ENCODE measurements around the gene DERL3.

DERL3 gene

DNA sequence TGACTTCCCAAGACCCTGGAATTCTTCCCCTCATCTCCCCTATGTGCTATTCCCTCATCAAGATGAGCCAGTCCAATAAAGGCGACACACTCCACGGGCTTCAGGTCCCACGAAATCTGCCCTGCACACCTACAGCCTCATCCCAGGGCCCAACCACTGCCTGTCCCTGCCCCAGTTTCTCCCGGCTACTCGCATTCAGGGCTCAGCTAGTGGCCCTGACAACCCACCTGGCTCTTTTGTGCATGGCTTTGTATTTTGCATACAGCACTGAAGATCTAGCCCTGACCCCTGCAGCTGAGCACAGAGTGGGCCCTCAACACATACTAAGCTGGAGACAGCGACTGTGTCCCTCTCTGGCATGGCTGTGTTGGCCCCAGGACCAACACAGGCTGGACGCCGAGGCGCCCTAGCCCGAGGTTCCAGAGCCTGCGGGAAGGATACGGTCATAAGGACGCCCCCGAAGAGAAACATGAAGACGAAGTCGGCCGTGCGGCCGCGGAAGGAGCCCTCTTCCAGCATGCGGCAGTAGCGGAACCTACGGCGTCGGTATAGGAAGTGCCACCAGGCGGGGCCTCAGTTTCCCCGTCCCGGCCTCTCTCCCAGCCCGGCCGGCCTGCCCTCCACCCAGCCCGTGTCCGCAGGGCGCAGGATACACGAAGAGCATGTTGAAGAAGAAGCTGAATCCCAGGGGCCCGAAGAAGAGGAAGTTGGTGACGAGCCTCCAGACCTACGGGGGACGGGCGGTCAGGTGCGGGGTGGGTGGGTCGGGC lies 710 bp downstream of the DERL3 start (continued):
- TF ChIP-seq, protein P1, sequence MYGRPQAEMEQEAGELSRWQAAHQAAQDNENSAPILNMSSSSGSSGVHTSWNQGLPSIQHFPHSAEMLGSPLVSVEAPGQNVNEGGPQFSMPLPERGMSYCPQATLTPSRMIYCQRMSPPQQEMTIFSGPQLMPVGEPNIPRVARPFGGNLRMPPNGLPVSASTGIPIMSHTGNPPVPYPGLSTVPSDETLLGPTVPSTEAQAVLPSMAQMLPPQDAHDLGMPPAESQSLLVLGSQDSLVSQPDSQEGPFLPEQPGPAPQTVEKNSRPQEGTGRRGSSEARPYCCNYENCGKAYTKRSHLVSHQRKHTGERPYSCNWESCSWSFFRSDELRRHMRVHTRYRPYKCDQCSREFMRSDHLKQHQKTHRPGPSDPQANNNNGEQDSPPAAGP (tag by site-specific recombination; IDR thresholded peaks at IDR 0.05), result no peak
- TF ChIP-seq ZNF112 (tag by site-specific recombination; IDR thresholded peaks at IDR 0.05), result no peak
- no peak for TF ChIP-seq ZNF747 (tag by site-specific recombination; IDR thresholded peaks at IDR 0.05)
- no peak for TF ChIP-seq ZNF830 (tag by site-specific recombination; IDR thresholded peaks at IDR 0.05; ENCODE audit: low read depth)
- TF ChIP-seq ZNF169 (tag by site-specific recombination; IDR thresholded peaks at IDR 0.05), result no peak
- no peak for TF ChIP-seq ZBTB48 (tag by site-specific recombination; IDR thresholded peaks at IDR 0.05)
- TF ChIP-seq KLF8 (tag by site-specific recombination; IDR thresholded peaks at IDR 0.05), result no peak

DNA sequence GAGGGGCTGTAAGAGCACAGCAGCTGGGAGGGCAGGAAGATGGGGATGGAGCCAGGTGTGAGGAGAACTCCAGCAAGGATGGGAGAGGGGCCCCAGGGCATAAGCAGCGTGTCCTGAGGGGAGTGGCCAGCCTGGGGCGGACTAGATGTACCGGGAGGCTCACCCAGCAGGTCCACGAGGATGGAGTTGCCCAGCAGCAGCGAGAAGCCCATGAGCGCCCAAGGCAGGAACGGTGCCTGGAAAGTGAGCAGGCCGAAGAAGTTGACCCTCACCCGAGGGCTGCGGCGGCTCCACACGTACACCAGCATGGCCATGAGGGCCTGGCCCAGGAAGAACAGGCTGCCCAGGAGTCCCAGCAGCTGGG lies 1.3 kb downstream of the DERL3 start:
- ChIA-PET POLR2A (interaction anchor here (0.6 kb wide), 1 partner anchor 52 kb away, joined by 4 read pairs; no protein-coding TSS in a partner anchor), CTCF (no interaction called here)
- peak overlapping the region; percentile 28; the same call in 1 of the 2 replicates for H3K27ac ChIP-seq (ENCODE audit: extremely low read depth, low read depth, low read length)
- TF ChIP-seq ZNF560 (tag by site-specific recombination; IDR thresholded peaks at IDR 0.05; ENCODE audit: borderline replicate concordance), result no peak
- TF ChIP-seq, protein P2, sequence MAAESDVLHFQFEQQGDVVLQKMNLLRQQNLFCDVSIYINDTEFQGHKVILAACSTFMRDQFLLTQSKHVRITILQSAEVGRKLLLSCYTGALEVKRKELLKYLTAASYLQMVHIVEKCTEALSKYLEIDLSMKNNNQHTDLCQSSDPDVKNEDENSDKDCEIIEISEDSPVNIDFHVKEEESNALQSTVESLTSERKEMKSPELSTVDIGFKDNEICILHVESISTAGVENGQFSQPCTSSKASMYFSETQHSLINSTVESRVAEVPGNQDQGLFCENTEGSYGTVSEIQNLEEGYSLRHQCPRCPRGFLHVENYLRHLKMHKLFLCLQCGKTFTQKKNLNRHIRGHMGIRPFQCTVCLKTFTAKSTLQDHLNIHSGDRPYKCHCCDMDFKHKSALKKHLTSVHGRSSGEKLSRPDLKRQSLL (tag by site-specific recombination; IDR thresholded peaks at IDR 0.05), result no peak
- no peak for TF ChIP-seq ZNF394 (tag by site-specific recombination; IDR thresholded peaks at IDR 0.05; ENCODE audit: borderline replicate concordance)
- TF ChIP-seq, protein P3, sequence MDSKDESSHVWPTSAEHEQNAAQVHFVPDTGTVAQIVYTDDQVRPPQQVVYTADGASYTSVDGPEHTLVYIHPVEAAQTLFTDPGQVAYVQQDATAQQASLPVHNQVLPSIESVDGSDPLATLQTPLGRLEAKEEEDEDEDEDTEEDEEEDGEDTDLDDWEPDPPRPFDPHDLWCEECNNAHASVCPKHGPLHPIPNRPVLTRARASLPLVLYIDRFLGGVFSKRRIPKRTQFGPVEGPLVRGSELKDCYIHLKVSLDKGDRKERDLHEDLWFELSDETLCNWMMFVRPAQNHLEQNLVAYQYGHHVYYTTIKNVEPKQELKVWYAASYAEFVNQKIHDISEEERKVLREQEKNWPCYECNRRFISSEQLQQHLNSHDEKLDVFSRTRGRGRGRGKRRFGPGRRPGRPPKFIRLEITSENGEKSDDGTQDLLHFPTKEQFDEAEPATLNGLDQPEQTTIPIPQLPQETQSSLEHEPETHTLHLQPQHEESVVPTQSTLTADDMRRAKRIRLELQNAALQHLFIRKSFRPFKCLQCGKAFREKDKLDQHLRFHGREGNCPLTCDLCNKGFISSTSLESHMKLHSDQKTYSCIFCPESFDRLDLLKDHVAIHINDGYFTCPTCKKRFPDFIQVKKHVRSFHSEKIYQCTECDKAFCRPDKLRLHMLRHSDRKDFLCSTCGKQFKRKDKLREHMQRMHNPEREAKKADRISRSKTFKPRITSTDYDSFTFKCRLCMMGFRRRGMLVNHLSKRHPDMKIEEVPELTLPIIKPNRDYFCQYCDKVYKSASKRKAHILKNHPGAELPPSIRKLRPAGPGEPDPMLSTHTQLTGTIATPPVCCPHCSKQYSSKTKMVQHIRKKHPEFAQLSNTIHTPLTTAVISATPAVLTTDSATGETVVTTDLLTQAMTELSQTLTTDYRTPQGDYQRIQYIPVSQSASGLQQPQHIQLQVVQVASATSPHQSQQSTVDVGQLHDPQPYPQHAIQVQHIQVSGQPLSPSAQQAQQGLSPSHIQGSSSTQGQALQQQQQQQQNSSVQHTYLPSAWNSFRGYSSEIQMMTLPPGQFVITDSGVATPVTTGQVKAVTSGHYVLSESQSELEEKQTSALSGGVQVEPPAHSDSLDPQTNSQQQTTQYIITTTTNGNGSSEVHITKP (tag by site-specific recombination; IDR thresholded peaks at IDR 0.05), result peak; percentile 44; the same call in 1 of the 2 replicates
- no peaks in the 10 kb centered on the region for H3K4me1 ChIP-seq (ENCODE audit: control insufficient read depth, insufficient read depth, low read length)
- no peaks in the 10 kb centered on the region for H3K9me3 ChIP-seq (ENCODE audit: control insufficient read depth, insufficient read depth, low read depth, low read length)
- H3K4me3 ChIP-seq (ENCODE audit: low read depth, low read length), result no peak overlapping the region
- peaks cover 0 to 48% of the 10 kb centered on the region in 2 experiments; a peak in 1 of 3 replicates for H3K36me3 ChIP-seq (ENCODE audit: control insufficient read depth in 2 of 2, insufficient read depth in 1 of 2, low read length in 2 of 2)

DNA sequence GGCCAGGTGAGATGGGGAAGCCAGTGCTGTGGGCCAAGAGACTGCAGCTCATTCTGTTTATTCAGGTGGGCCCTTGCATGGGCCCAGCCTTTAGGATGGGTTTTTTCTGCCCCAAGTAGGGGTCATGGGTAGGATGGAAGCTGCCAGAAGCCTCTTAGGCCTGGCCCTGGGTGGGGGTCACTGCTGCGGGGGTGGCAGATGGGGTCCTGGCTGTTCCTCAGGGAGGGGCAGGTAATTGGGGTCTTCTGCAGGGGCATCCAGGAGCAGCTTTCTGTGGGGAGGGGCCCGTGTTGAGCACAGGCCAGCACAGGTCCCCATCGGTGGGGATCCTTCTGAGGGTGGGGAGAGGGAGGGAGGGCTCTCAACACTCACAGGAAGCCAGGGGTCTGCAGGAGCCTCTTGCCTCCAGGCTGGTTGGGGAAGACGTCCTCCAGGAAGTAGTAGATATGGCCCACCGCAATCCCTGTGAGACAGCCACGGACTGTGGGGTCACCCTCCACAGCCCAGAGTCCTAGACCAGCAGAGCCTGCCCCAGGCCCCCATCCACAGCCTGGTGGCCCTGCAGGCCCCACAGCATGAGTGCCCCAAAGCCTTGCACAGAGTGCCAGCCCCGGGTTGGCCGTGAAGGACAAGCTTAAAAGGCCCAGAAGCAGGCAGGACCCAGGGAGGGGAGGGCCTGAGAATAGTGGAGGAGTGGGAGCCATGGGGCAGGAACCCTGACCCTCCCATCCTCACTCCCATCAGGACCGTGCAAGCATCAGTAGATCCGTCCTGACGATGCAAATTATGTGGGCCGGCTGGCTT lies 1.9 kb downstream of the DERL3 start:
- H3K9me3 ChIP-seq (ENCODE audit: control insufficient read depth, insufficient read depth, low read depth, low read length), result no peaks in the 10 kb centered on the region
- H3K36me3 ChIP-seq (ENCODE audit: control insufficient read depth in 2 of 2, insufficient read depth in 1 of 2, low read length in 2 of 2), result peaks cover 0 to 54% of the 10 kb centered on the region in 2 experiments; a peak in 1 of 3 replicates
- H3K4me1 ChIP-seq (ENCODE audit: control insufficient read depth, insufficient read depth, low read length), result no peaks in the 10 kb centered on the region
- TF ChIP-seq ZNF600 (tag by site-specific recombination; IDR thresholded peaks at IDR 0.05) (0 out of 2 replicates have a peak, but pooled peaks have one; percentile 25), IKZF3 (tag by site-specific recombination; IDR thresholded peaks at IDR 0.05) (no peak), ZNF560 (tag by site-specific recombination; IDR thresholded peaks at IDR 0.05; ENCODE audit: borderline replicate concordance) (no peak)
- POLR2A ChIA-PET, result interaction anchor here (0.6 to 1.5 kb wide), 2 partner anchors 21 to 52 kb away, joined by 4 to 5 read pairs; partner anchors contain the start of gene SLC2A11
- no peak overlapping the region for H3K27ac ChIP-seq (ENCODE audit: extremely low read depth, low read depth, low read length)
- no peak overlapping the region for H3K4me3 ChIP-seq (ENCODE audit: low read depth, low read length)
- CTCF ChIA-PET, result no interaction called here

Data from HEK293 (cell line).